Fibroblast of villous mesenchyme (primary cell): ENCODE results near the gene SRGAP3. TPM values are rescaled to one million over a fixed set of nuclear protein-coding genes. Genes with fewer than 3 reads are reported as not detected.

Experiments
- DNase-seq: peaks from one replicate; pipeline ENCODE4 v3.0.0-alpha.2; 2010; ENCODE audit warnings: low read depth
- H3K4me3 ChIP-seq: 2 replicates; pipeline ENCODE4 v1.5.1; 2011; ENCODE audit warnings: low read depth, mild to moderate bottlenecking, low read length
- CTCF ChIP-seq: IDR thresholded peaks from 2 replicates; pipeline ENCODE4 v1.5.1; 2012; ENCODE audit warnings: low read depth, mild to moderate bottlenecking, low read length; ENCODE audit not compliant: insufficient read depth
- total RNA-seq: library from RNA; depleted of rRNA; stranded (reverse); fragments of >200 nt; gene quantifications from 2 replicates; pipeline ENCODE4 v1.2.3, GENCODE V29; 2012

Gene SRGAP3
- total RNA-seq, 1 donor = 3.5 TPM

GRCh38 chr3:9204253-9204992 is 45.0 kb downstream of the SRGAP3 start:
- H3K4me3 ChIP-seq = no peak overlapping the region
- no peak for TF ChIP-seq CTCF
- DNase-seq = no peak

GRCh38 chr3:9203317-9203716 is 46.1 kb downstream of the SRGAP3 start:
- TF ChIP-seq CTCF = no peak

GRCh38 chr3:9202546-9202945 is 46.9 kb downstream of the SRGAP3 start:
- no peak overlapping the region for H3K4me3 ChIP-seq
- no peak for TF ChIP-seq CTCF
- DNase-seq = no peak

More at GRCh38 chr3:9203317-9203716, 46.1 kb downstream of the SRGAP3 start:
- no peak for DNase-seq
- no peak overlapping the region for H3K4me3 ChIP-seq

GRCh38 chr3:9201955-9202354 is 47.5 kb downstream of the SRGAP3 start:
- DNase-seq = no peak
- H3K4me3 ChIP-seq = no peak overlapping the region
- TF ChIP-seq CTCF = no peak

GRCh38 chr3:9201266-9201665 is 48.2 kb downstream of the SRGAP3 start:
- no peak for TF ChIP-seq CTCF
- peak; percentile 9 for DNase-seq
- H3K4me3 ChIP-seq = no peak overlapping the region

- no peak overlapping the region for H3K4me3 ChIP-seq
- TF ChIP-seq CTCF = no peak
- DNase-seq = no peak
These were observed 49.7 kb downstream of the SRGAP3 start for GRCh38 chr3:9199775-9200174.

GRCh38 chr3:9198899-9199335 is 50.5 kb downstream of the SRGAP3 start:
- no peak for TF ChIP-seq CTCF

More at GRCh38 chr3:9198899-9199335, 50.5 kb downstream of the SRGAP3 start:
- H3K4me3 ChIP-seq = no peak overlapping the region
- no peak for DNase-seq
